ENCODE results near the gene ZNF512B.

The ZNF512B gene

DNA sequence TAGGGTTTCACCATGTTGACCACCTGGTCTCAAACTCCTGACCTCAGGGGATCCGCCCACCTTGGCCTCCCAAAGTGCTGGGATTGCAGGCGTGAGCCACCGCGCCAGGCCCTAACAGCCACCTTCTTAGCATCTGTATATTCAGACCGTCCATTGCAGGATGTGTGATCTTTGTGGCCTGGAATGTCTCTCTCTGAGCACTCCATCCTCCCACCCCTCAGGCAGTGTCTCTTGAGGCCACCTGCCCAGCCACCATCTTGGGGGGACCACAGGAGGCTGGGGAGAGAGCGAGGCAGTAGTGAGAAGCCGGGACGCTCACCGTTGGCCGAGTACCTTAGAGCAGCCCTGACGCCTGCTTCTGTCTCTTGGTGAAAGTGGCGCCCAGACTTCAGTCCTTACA lies 56.0 kb downstream of the ZNF512B start:
- H4K20me1 ChIP-seq (ENCODE audit: insufficient read depth, low read length), result no peaks in the 10 kb centered on the region
- H3K9ac ChIP-seq (ENCODE audit: low read length), result no peak overlapping the region
- no peak overlapping the region for H3K4me2 ChIP-seq (ENCODE audit: low read depth, low read length)
- H3K4me1 ChIP-seq (ENCODE audit: low read length), result no peaks in the 10 kb centered on the region
- DNase-seq, result no peak
- no peak overlapping the region for H3K27ac ChIP-seq (ENCODE audit: low read length)
- H3K27me3 ChIP-seq (replicated peaks; ENCODE audit: insufficient read depth, low read length), result no peaks in the 10 kb centered on the region
- H2AFZ ChIP-seq (ENCODE audit: low read length), result no peak overlapping the region
- H3F3A ChIP-seq (ENCODE audit: insufficient read depth, low read length), result no peaks in the 10 kb centered on the region; the same call in 1 of the 2 replicates
- TF ChIP-seq EZH2 (optimal IDR thresholded peaks at IDR 0.05; ENCODE audit: low read depth, low read length) (no peak), EZH2phosphoT487 (IDR thresholded peaks at IDR 0.05; ENCODE audit: low read length) (no peak)
- TF ChIP-seq, protein P1, sequence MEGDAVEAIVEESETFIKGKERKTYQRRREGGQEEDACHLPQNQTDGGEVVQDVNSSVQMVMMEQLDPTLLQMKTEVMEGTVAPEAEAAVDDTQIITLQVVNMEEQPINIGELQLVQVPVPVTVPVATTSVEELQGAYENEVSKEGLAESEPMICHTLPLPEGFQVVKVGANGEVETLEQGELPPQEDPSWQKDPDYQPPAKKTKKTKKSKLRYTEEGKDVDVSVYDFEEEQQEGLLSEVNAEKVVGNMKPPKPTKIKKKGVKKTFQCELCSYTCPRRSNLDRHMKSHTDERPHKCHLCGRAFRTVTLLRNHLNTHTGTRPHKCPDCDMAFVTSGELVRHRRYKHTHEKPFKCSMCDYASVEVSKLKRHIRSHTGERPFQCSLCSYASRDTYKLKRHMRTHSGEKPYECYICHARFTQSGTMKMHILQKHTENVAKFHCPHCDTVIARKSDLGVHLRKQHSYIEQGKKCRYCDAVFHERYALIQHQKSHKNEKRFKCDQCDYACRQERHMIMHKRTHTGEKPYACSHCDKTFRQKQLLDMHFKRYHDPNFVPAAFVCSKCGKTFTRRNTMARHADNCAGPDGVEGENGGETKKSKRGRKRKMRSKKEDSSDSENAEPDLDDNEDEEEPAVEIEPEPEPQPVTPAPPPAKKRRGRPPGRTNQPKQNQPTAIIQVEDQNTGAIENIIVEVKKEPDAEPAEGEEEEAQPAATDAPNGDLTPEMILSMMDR (IDR thresholded peaks at IDR 0.05; ENCODE audit: low read length), result no peak
- no peaks in the 10 kb centered on the region for H3K9me3 ChIP-seq (replicated peaks; ENCODE audit: insufficient read depth, low read length)
- H3K36me3 ChIP-seq (replicated peaks; ENCODE audit: insufficient read depth, low read length), result no peaks in the 10 kb centered on the region
- no peak overlapping the region for H3K4me3 ChIP-seq (ENCODE audit: low read length)
- H3K9me2 ChIP-seq (replicated peaks; ENCODE audit: insufficient read depth, low read length), result no peaks in the 10 kb centered on the region
- peaks cover 59% of the 10 kb centered on the region for H3K79me2 ChIP-seq (ENCODE audit: low read length)

DNA sequence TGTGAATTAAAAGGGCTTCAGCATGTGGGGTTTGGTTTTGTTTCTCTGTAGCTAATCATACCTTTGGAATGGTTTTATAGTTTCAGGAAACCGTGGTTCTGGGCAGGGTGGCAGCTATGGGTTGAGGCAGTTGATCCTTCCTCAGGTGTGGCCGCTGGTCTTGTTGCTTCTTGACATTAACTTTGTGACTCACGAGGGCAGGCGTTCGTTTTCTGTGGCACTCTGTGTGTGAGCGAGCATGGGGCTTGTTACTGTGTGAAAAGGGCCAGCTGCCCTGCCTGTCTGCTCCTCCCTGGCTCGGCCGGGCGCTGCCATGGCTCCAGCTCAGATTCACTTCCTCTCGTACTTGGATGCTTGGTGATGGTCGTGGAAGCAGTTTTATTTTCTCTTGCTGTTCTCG lies 58.6 kb downstream of the ZNF512B start:
- peaks cover 80% of the 10 kb centered on the region for H3K79me2 ChIP-seq (ENCODE audit: low read length)
- no peak for DNase-seq

DNA sequence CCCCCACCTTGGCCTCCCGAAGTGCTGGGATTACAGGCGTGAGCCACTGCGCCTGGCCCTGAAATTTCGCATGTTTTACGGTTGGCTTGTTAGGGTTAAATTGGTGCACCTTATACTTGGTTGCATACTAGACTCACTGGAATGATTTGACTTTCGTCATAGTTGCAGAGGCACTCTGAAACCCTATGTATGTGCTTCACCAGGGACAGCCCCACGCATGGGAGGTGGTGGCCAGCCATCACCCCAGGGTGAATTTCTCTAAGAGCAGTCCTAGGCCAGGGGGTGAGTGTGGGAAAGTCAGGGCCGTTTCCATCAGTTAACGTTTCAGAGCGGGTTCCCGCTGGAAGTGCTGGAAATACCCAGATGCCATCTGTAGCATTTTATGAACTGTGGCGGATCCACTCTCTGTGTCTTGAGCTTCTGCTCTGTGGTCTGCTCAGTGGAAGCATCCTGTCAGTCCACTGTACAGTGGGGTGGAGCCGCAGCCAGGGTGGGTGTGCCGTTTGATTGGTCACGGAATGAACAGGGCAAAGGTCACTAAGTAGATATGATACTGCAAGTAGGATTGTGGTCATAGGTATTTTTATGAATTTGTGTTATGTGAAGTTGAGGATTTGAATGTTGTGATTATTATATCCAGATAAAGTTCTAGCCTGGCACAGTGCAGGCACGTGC lies 61.6 kb downstream of the ZNF512B start:
- Histone ChIP-seq H3K9me2 (replicated peaks; ENCODE audit: insufficient read depth, low read length) (no peaks in the 10 kb centered on the region), H3K4me2 (ENCODE audit: low read depth, low read length) (no peak overlapping the region), H3K9ac (ENCODE audit: low read length) (no peak overlapping the region), H3K9me3 (replicated peaks; ENCODE audit: insufficient read depth, low read length) (no peaks in the 10 kb centered on the region), H3F3A (ENCODE audit: insufficient read depth, low read length) (no peaks in the 10 kb centered on the region; the same call in 1 of the 2 replicates), H3K4me1 (ENCODE audit: low read length) (no peaks in the 10 kb centered on the region), H4K20me1 (ENCODE audit: insufficient read depth, low read length) (no peaks in the 10 kb centered on the region; the same call in 1 of the 2 replicates), H3K36me3 (replicated peaks; ENCODE audit: insufficient read depth, low read length) (no peaks in the 10 kb centered on the region), H3K27ac (ENCODE audit: low read length) (no peak overlapping the region), H3K4me3 (ENCODE audit: low read length) (no peak overlapping the region), H3K27me3 (replicated peaks; ENCODE audit: insufficient read depth, low read length) (no peaks in the 10 kb centered on the region), H3K79me2 (ENCODE audit: low read length) (peaks cover 72% of the 10 kb centered on the region), H2AFZ (ENCODE audit: low read length) (no peak overlapping the region)
- DNase-seq, result no peak
- TF ChIP-seq EZH2phosphoT487 (IDR thresholded peaks at IDR 0.05; ENCODE audit: low read length) (no peak), EZH2 (optimal IDR thresholded peaks at IDR 0.05; ENCODE audit: low read depth, low read length) (no peak)
- TF ChIP-seq, protein P1 (IDR thresholded peaks at IDR 0.05; ENCODE audit: low read length), result no peak

More for the DNA sequence above, 58.6 kb downstream of the ZNF512B start:
- Histone ChIP-seq H3K4me3 (ENCODE audit: low read length) (no peak overlapping the region), H3K4me2 (ENCODE audit: low read depth, low read length) (no peak overlapping the region), H2AFZ (ENCODE audit: low read length) (no peak overlapping the region), H3K4me1 (ENCODE audit: low read length) (no peaks in the 10 kb centered on the region), H3K9ac (ENCODE audit: low read length) (no peak overlapping the region), H3K27me3 (replicated peaks; ENCODE audit: insufficient read depth, low read length) (no peaks in the 10 kb centered on the region), H3K36me3 (replicated peaks; ENCODE audit: insufficient read depth, low read length) (no peaks in the 10 kb centered on the region), H4K20me1 (ENCODE audit: insufficient read depth, low read length) (no peaks in the 10 kb centered on the region), H3K27ac (ENCODE audit: low read length) (no peak overlapping the region), H3K9me3 (replicated peaks; ENCODE audit: insufficient read depth, low read length) (no peaks in the 10 kb centered on the region), H3K9me2 (replicated peaks; ENCODE audit: insufficient read depth, low read length) (no peaks in the 10 kb centered on the region), H3F3A (ENCODE audit: insufficient read depth, low read length) (no peaks in the 10 kb centered on the region; the same call in 1 of the 2 replicates)
- TF ChIP-seq EZH2phosphoT487 (IDR thresholded peaks at IDR 0.05; ENCODE audit: low read length), result no peak
- TF ChIP-seq EZH2 (optimal IDR thresholded peaks at IDR 0.05; ENCODE audit: low read depth, low read length), result no peak
- TF ChIP-seq, protein P1 (IDR thresholded peaks at IDR 0.05; ENCODE audit: low read length), result no peak

Data from MM.1S (cell line).